LNCaP clone FGC (cell line): ENCODE data around the gene COX17.
A peak's percentile ranks its signal among the peaks of the same experiment; 100 is the strongest.
"Not testable (repeated sequence)": the region's sequence is repeated elsewhere in the genome, so short reads cannot be mapped to it uniquely, and the experiment has no call there.

Experiments used
- DNase-seq: peaks from one replicate; pipeline ENCODE4 v3.0.0-alpha.2; 2011; ENCODE audit warnings: low read depth
- H3K4me3 ChIP-seq: 2 replicates; pipeline ENCODE4 v1.5.1; 2011; ENCODE audit warnings: mild to moderate bottlenecking, low read depth, low read length, control low read depth
- CTCF ChIP-seq: IDR thresholded peaks from 2 replicates; pipeline ENCODE4 v1.5.1; 2012; ENCODE audit warnings: mild to moderate bottlenecking; ENCODE audit not compliant: control insufficient read depth, insufficient read depth; ENCODE audit errors: extremely low read depth

The COX17 gene

GRCh38 chr3:119695480-119695879 is 18.3 kb upstream of the COX17 start:
- H3K4me3 ChIP-seq = no peak overlapping the region
- DNase-seq = no peak
- TF ChIP-seq CTCF = no peak

- DNase-seq = no peak
- no peak overlapping the region for H3K4me3 ChIP-seq
- peak; percentile 51 for TF ChIP-seq CTCF
Measured at GRCh38 chr3:119690043-119690656, 12.9 kb upstream of the COX17 start.

- no peak for TF ChIP-seq CTCF
- DNase-seq = no peak
- H3K4me3 ChIP-seq = no peak overlapping the region
Measured at GRCh38 chr3:119683421-119683820, 6.2 kb upstream of the COX17 start.

- TF ChIP-seq CTCF = peak; percentile 78
- H3K4me3 ChIP-seq = no peak overlapping the region
- no peak for DNase-seq
Measured at GRCh38 chr3:119681279-119681678, 4.1 kb upstream of the COX17 start.

- TF ChIP-seq CTCF = no peak
- no peak for DNase-seq
- no peak overlapping the region for H3K4me3 ChIP-seq
Measured at GRCh38 chr3:119679874-119680273, 2.7 kb upstream of the COX17 start.

GRCh38 chr3:119678209-119678608 is 1.0 kb upstream of the COX17 start:
- not testable (repeated sequence) for H3K4me3 ChIP-seq, DNase-seq

GRCh38 chr3:119677641-119677934 is 382 bp upstream of the COX17 start:
- peak overlapping the region; percentile 70 for H3K4me3 ChIP-seq
- DNase-seq = no peak
- TF ChIP-seq CTCF = no peak

GRCh38 chr3:119676020-119676419 is 1.2 kb downstream of the COX17 start:
- no peak for DNase-seq
- H3K4me3 ChIP-seq = peak overlapping the region; percentile 70
- TF ChIP-seq CTCF = no peak
